MM.1S (cell line): Measurements from ENCODE around the gene MRPL48.

Source experiments
- DNase-seq: peaks from one replicate; pipeline ENCODE4 v3.0.0-alpha.2; 2015
- H2AFZ ChIP-seq: fragments of 300-600 bp; sonication (generic); 2 replicates; pipeline ENCODE4 v1.6.0; 2016; ENCODE audit warnings: antibody characterized with exemption, low read length
- H3F3A ChIP-seq: fragments of 300-600 bp; sonication (generic); 2 replicates; pipeline ENCODE4 v1.6.1; 2016; ENCODE audit warnings: mild to moderate bottlenecking, antibody characterized with exemption, low read length, moderate library complexity, mixed read lengths; ENCODE audit not compliant: insufficient read depth
- H3K27ac ChIP-seq: fragments of 300-600 bp; sonication (generic); 2 replicates; pipeline ENCODE4 v1.5.1; 2016; ENCODE audit warnings: mild to moderate bottlenecking, low read length
- H3K27me3 ChIP-seq: fragments of 300-600 bp; sonication (generic); replicated peaks from 2 replicates; pipeline ENCODE4 v1.6.0; 2016; ENCODE audit warnings: low read length; ENCODE audit not compliant: insufficient read depth
- H3K36me3 ChIP-seq: fragments of 300-600 bp; sonication (generic); replicated peaks from 2 replicates; pipeline ENCODE4 v1.6.1; 2016; ENCODE audit warnings: mild to moderate bottlenecking, low read length, mixed read lengths; ENCODE audit not compliant: insufficient read depth
- H3K4me1 ChIP-seq: fragments of 300-600 bp; sonication (generic); 2 replicates; pipeline ENCODE4 v1.6.1; 2016; ENCODE audit warnings: low read length, mixed read lengths
- H3K4me2 ChIP-seq: fragments of 300-600 bp; sonication (generic); 2 replicates; pipeline ENCODE4 v1.6.0; 2016; ENCODE audit warnings: low read depth, low read length
- H3K4me3 ChIP-seq: fragments of 300-600 bp; sonication (generic); 2 replicates; pipeline ENCODE4 v1.5.1; 2016; ENCODE audit warnings: low read length, mixed read lengths
- H3K79me2 ChIP-seq: fragments of 300-600 bp; sonication (generic); 2 replicates; pipeline ENCODE4 v1.6.1; 2016; ENCODE audit warnings: mixed run types, low read length, mixed read lengths
- H3K9ac ChIP-seq: fragments of 300-600 bp; sonication (generic); 2 replicates; pipeline ENCODE4 v1.6.1; 2016; ENCODE audit warnings: low read length, mixed read lengths
- H3K9me2 ChIP-seq: fragments of 300-600 bp; sonication (generic); replicated peaks from 2 replicates; pipeline ENCODE4 v1.6.1; 2016; ENCODE audit warnings: mild to moderate bottlenecking, low read length, mixed read lengths; ENCODE audit not compliant: insufficient read depth
- H3K9me3 ChIP-seq: fragments of 300-600 bp; sonication (generic); replicated peaks from 2 replicates; pipeline ENCODE4 v1.6.1; 2016; ENCODE audit warnings: mild to moderate bottlenecking, low read length, mixed read lengths; ENCODE audit not compliant: insufficient read depth
- H4K20me1 ChIP-seq: fragments of 300-600 bp; sonication (generic); 2 replicates; pipeline ENCODE4 v1.6.1; 2016; ENCODE audit warnings: mild to moderate bottlenecking, low read length, moderate library complexity, mixed read lengths; ENCODE audit not compliant: insufficient read depth
- CTCF ChIP-seq: fragments of 300-600 bp; sonication (generic); IDR thresholded peaks from 2 replicates; pipeline ENCODE4 v1.5.1; 2016; ENCODE audit warnings: antibody characterized with exemption, low read length, mixed read lengths
- EZH2 ChIP-seq: fragments of 300-600 bp; sonication (generic); optimal IDR thresholded peaks from 2 replicates; pipeline ENCODE3; 2017; ENCODE audit warnings: low read depth, mild to moderate bottlenecking, antibody characterized with exemption, low read length, mixed read lengths
- EZH2phosphoT487 ChIP-seq: fragments of 300-600 bp; sonication (generic); IDR thresholded peaks from 2 replicates; pipeline ENCODE4 v1.6.1; 2018; ENCODE audit warnings: antibody characterized with exemption, low read length

Gene MRPL48

DNA sequence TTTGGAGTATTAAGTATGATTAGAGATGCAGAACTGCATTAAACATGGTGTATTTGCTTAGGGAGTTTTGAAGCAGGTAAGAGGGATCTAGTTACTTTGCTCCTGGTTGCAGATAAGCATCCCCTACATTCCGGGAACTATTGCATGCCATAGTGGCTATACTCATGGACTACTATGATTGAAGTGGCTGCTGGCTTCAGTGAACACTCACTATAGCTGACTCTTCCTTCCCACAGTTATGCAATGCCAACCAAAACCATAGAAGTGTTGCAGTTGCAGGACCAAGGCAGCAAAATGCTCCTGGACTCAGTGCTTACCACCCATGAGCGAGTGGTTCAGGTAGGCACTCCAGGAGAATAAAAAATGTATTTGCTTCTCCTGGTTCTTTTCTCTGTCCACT, 72.0 kb downstream of the MRPL48 start:
- Histone ChIP-seq H3K27ac (no peak overlapping the region), H3K4me3 (no peak overlapping the region), H3F3A (no peaks in the 10 kb centered on the region), H4K20me1 (no peaks in the 10 kb centered on the region), H3K9me3 (no peaks in the 10 kb centered on the region), H3K36me3 (no peaks in the 10 kb centered on the region), H3K9me2 (no peaks in the 10 kb centered on the region), H3K79me2 (no peaks in the 10 kb centered on the region), H3K4me1 (no peaks in the 10 kb centered on the region), H3K27me3 (no peaks in the 10 kb centered on the region), H3K9ac (no peak overlapping the region), H3K4me2 (no peak overlapping the region), H2AFZ (no peak overlapping the region)
- no peak for DNase-seq
- TF ChIP-seq CTCF, result no peak
- TF ChIP-seq EZH2, result no peak
- TF ChIP-seq EZH2phosphoT487, result no peak

DNA sequence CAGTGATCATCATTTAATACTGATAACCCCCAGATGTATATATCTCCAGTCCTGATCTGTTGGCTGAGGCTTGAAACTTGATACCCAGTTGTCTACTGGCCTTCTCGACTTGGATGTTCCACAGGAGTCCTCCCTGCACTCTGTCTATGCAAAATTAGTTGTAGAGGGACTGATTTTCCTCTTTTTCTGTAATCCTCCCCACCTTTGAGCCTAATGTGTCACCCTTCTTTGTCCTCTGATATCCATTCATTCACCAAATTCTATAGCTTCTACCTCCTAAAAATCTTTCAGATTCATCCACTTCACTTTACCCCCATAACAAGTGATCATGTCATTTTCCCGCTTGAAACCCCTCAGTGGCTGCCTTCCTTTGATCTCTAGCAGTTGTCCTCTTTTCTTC, 72.5 kb downstream of the MRPL48 start:
- Histone ChIP-seq H2AFZ (no peak overlapping the region), H3K79me2 (no peaks in the 10 kb centered on the region), H3K4me3 (no peak overlapping the region), H3K9me3 (no peaks in the 10 kb centered on the region), H3K27ac (no peak overlapping the region), H3K4me1 (no peaks in the 10 kb centered on the region), H3K4me2 (no peak overlapping the region), H3K36me3 (no peaks in the 10 kb centered on the region), H3K27me3 (no peaks in the 10 kb centered on the region), H3K9me2 (no peaks in the 10 kb centered on the region), H3K9ac (no peak overlapping the region), H4K20me1 (no peaks in the 10 kb centered on the region), H3F3A (no peaks in the 10 kb centered on the region)
- no peak for DNase-seq
- TF ChIP-seq EZH2phosphoT487 (no peak), EZH2 (no peak), CTCF (no peak)

DNA sequence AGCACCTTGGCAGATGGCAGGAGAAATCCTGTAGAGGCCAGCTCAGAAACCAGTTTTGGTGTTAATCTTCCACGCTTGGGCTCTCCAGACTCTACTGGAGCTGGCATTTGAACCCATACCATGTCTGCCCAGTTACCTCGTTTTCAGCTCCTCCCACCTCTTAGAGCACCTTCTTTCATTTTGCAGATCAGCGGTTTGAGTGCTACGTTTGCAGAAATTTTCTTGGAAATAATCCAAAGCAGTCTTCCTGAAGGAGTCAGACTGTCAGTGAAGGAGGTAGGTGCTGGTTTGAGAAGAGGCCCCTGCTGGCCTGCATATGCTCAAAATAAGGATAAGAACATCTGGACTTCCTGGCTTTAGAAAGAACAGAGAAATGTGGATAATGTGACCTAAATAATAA, 75.3 kb downstream of the MRPL48 start:
- H3K4me3 ChIP-seq, result no peak overlapping the region
- H3K9me3 ChIP-seq, result no peaks in the 10 kb centered on the region
- H3K27me3 ChIP-seq, result no peaks in the 10 kb centered on the region
- no peaks in the 10 kb centered on the region for H3F3A ChIP-seq
- H3K79me2 ChIP-seq, result no peaks in the 10 kb centered on the region
- no peaks in the 10 kb centered on the region for H4K20me1 ChIP-seq
- TF ChIP-seq EZH2 (no peak), EZH2phosphoT487 (no peak), CTCF (no peak)
- DNase-seq, result no peak
- no peak overlapping the region for H3K27ac ChIP-seq
- H3K36me3 ChIP-seq, result no peaks in the 10 kb centered on the region
- no peak overlapping the region for H3K9ac ChIP-seq
- no peak overlapping the region for H3K4me2 ChIP-seq
- H3K9me2 ChIP-seq, result no peaks in the 10 kb centered on the region
- no peaks in the 10 kb centered on the region for H3K4me1 ChIP-seq
- H2AFZ ChIP-seq, result no peak overlapping the region

- Histone ChIP-seq H3F3A (peaks cover 12% of the 10 kb centered on the region), H3K27me3 (no peaks in the 10 kb centered on the region), H3K9me2 (no peaks in the 10 kb centered on the region), H3K27ac (no peak overlapping the region), H2AFZ (no peak overlapping the region), H3K4me1 (peaks cover 7% of the 10 kb centered on the region; the same call in 1 of the 2 replicates), H3K36me3 (no peaks in the 10 kb centered on the region), H3K4me2 (no peak overlapping the region), H3K4me3 (no peak overlapping the region), H3K9me3 (no peaks in the 10 kb centered on the region), H4K20me1 (no peaks in the 10 kb centered on the region), H3K9ac (no peak overlapping the region), H3K79me2 (no peaks in the 10 kb centered on the region)
- no peak for DNase-seq
- TF ChIP-seq EZH2, result no peak
- no peak for TF ChIP-seq EZH2phosphoT487
- no peak for TF ChIP-seq CTCF
These were observed 78.5 kb downstream of the MRPL48 start for GRCh38 chr11:73866095-73866579.
